Loucy (cell line): ENCODE data around the gene MYRIP.

Experiments used
- CTCF ChIP-seq: fragments of 200-600 bp; sonication (generic); conservative IDR thresholded peaks from 2 replicates; pipeline ENCODE4 v1.5.1; 2014; ENCODE audit warnings: mild to moderate bottlenecking, antibody characterized with exemption, low read length
- EZH2phosphoT487 ChIP-seq: fragments of 200-600 bp; IDR thresholded peaks from 2 replicates; pipeline ENCODE4 v1.6.1; 2018; ENCODE audit warnings: antibody characterized with exemption, mild to moderate bottlenecking, moderate library complexity, borderline replicate concordance

GRCh38 chr3:40191850-40192448 lies 382.5 kb downstream of the MYRIP start:
- peak; percentile 79 for TF ChIP-seq CTCF
- no peak for TF ChIP-seq EZH2phosphoT487
